K562 (cell line): ENCODE data around the gene FBXL3.

Source experiments
- CEBPB ChIP-seq: fragments of 450-650 bp; IDR thresholded peaks from 2 replicates; pipeline ENCODE4 v1.6.1; 2016; ENCODE audit warnings: missing genetic modification characterization, missing compliant biosample characterization
- FOXJ3 ChIP-seq: sonication (generic); formaldehyde crosslinking; IDR thresholded peaks from 2 replicates; pipeline ENCODE4 v1.4.0; 2020; ENCODE audit warnings: mild to moderate bottlenecking, missing genetic modification reagents
- GABPB2 ChIP-seq: fragments of 250-450 bp; sonication (Bioruptor Pico); conservative IDR thresholded peaks from 2 replicates; pipeline ENCODE4 v1.5.1; 2021; ENCODE audit warnings: mild to moderate bottlenecking
- NFATC3 ChIP-seq: fragments of 450-650 bp; IDR thresholded peaks from 2 replicates; pipeline ENCODE4 v1.6.1; 2017; ENCODE audit warnings: mild to moderate bottlenecking
- SIN3A ChIP-seq, 2 experiments: fragments of 150-350 bp in 1 of 2; IDR thresholded peaks; 2 replicates each; pipeline ENCODE4 v1.6.1; 2011 to 2016; ENCODE audit warnings: borderline replicate concordance in 2 of 2, low read depth in 2 of 2, low read length in 2 of 2, mild to moderate bottlenecking in 2 of 2, moderate library complexity in 2 of 2; ENCODE audit not compliant: control insufficient read depth in 1 of 2
- TARDBP ChIP-seq: fragments of 450-650 bp; IDR thresholded peaks from 2 replicates; pipeline ENCODE4 v1.6.1; 2016
- ZBTB40 ChIP-seq, 2 experiments: fragments of 450-650 bp in 1 of 2; sonication (generic) in 1 of 2; formaldehyde crosslinking in 1 of 2; IDR thresholded peaks; 2 replicates each; pipeline versions ENCODE4 v1.7.1 to v1.9.0; 2016 to 2022; ENCODE audit warnings: inconsistent platforms in 1 of 2, mild to moderate bottlenecking in 1 of 2, missing genetic modification reagents in 1 of 2
- ZNF639 ChIP-seq, 2 experiments: fragments of 200-800 bp in 1 of 2; sonication (Bioruptor generic) in 1 of 2; sonication (generic) in 1 of 2; formaldehyde crosslinking in 1 of 2; IDR thresholded peaks in 1 of 2; conservative IDR thresholded peaks in 1 of 2; 2 replicates each; pipeline versions ENCODE4 v1.5.0 to v1.6.1; 2016 to 2020; ENCODE audit warnings: missing compliant biosample characterization in 1 of 2, missing genetic modification characterization in 1 of 2, missing genetic modification reagents in 1 of 2
- TF ChIP-seq, protein P1 (sequence below), 3 experiments: IDR thresholded peaks in 2 of 3; conservative IDR thresholded peaks in 1 of 3; 2 replicates each; pipeline ENCODE4 v1.5.1; 2011 to 2012; ENCODE audit warnings: low read length in 3 of 3, mild to moderate bottlenecking in 3 of 3, control low read depth in 2 of 3, improper control_type of control experiment in 1 of 3, inconsistent platforms in 1 of 3, low read depth in 1 of 3, mixed read lengths in 1 of 3, moderate library complexity in 1 of 3; ENCODE audit not compliant: insufficient read depth in 2 of 3

DNA sequence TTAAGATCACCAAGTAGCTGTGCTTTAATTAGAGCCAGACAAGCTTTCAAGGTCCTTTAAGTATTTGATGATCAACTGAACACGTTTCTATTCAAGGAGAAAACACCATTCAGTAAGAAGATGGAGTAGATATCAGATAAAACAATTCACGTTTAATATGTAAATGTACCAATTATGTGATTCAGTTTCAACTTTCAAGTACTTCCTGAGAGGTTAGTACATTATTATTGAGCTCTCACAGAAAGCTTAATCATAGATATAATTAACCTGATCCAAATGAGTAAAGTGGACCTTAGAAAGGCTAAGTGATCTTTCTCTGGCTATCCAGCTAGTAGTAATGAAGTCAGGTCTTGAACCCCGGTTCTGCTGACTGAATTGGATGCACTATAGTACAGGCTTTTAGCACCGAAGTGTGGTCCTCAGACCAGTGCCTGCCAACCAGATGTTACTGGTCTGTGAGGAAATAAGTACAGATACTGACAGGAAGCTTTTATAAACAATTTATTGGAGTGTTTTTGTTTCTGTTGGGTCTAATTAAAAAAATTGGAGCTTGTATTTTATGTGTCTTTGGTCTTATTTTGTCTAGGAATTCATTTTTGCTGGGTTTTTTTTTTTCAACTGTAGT, 24.9 kb downstream of the FBXL3 start:
- TF ChIP-seq ZNF639 (CRISPR knock-in tag; conservative IDR thresholded peaks at IDR 0.05 in 1 of 2, IDR thresholded peaks at IDR 0.05 in 1 of 2) (no peak), TARDBP (no peak), CEBPB (tag) (no peak), ZBTB40 (IDR thresholded peaks at IDR 0.05) (no peak), ZBTB40 (CRISPR knock-in tag; IDR thresholded peaks at IDR 0.05) (no peak), NFATC3 (no peak), GABPB2 (CRISPR knock-in tag) (no peak), FOXJ3 (no peak), SIN3A (IDR thresholded peaks at IDR 0.05; ENCODE audit: borderline replicate concordance in 2 of 2, control insufficient read depth in 1 of 2, low read depth in 2 of 2, low read length in 2 of 2) (no peak)
- TF ChIP-seq, protein P1, sequence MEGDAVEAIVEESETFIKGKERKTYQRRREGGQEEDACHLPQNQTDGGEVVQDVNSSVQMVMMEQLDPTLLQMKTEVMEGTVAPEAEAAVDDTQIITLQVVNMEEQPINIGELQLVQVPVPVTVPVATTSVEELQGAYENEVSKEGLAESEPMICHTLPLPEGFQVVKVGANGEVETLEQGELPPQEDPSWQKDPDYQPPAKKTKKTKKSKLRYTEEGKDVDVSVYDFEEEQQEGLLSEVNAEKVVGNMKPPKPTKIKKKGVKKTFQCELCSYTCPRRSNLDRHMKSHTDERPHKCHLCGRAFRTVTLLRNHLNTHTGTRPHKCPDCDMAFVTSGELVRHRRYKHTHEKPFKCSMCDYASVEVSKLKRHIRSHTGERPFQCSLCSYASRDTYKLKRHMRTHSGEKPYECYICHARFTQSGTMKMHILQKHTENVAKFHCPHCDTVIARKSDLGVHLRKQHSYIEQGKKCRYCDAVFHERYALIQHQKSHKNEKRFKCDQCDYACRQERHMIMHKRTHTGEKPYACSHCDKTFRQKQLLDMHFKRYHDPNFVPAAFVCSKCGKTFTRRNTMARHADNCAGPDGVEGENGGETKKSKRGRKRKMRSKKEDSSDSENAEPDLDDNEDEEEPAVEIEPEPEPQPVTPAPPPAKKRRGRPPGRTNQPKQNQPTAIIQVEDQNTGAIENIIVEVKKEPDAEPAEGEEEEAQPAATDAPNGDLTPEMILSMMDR (IDR thresholded peaks at IDR 0.05 in 2 of 3, conservative IDR thresholded peaks at IDR 0.05 in 1 of 3; ENCODE audit: insufficient read depth in 2 of 3, low read depth in 1 of 3, low read length in 3 of 3), result no peak
